HG03457 (cell line): Measurements from ENCODE around the gene RPGRIP1L.

Experiments
- ATAC-seq: cut with Tn5 transposase; IDR thresholded peaks from one replicate; pipeline ENCODE4 v1.9.1; 2021; ENCODE audit warnings: moderate number of reproducible peaks; ENCODE audit not compliant: unreplicated experiment

Gene RPGRIP1L

DNA sequence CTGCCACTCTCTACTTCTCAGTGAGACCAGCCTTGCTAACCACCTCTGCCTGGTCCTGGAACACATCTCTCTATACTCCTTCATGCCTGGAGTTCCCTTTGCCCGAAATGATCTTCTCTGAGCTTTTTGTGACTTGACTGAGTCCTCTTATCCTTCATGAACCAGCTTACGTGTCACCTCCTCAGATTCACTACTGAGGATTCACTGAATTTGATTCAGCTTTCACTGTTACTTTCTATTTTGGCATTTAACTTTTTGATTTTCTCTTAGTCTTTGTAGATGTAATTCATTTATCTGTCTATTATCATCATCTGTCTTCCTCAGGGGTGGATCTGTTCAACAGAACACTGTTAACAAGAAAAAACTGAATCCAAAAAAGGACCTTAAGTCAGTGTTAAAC, 95.6 kb downstream of the RPGRIP1L start:
- no peak for ATAC-seq

DNA sequence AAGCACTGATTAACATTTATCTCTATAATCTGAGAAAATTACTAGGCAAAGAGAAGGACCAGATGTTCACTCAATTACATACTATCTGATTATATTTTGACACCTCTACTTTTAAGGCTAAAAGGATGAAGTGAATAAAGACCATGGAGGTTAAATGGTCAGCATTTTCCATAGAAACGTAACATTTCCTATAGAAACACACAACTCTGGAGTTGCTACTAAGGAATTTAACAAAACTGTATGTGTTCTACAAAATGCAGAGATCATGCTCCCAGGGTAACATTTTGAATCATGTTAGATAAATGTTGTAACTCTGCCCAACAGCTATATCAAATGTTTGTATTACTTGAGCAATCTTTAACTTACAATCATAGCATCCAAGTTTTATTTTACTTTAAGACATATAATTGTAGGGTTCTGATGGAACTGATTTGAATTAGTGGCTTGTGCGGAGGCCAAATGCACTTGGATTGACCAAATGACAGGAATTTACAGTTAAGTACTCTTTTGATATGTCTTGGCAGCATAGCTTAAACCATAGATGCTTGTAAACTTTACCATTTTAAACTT, 97.7 kb downstream of the RPGRIP1L start:
- ATAC-seq = no peak

DNA sequence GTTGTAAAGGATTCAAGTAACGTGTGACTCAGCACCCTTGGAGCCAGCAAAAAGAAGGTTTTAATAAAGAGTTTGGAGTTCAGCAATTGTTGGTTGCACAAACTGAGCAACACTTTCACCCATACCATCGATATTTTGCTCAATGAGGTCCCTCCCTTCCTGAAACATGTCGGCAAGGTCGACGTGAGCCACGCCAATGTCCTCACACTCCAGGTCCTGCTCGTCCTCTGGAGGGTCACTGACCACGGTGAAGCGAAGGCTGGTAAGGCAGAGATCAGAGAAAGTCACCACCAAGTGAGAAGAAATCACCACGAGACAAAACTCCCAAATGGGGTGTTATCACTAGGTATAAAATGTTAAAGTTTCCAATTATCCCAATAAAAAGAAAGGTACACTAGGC, 98.3 kb downstream of the RPGRIP1L start:
- no peak for ATAC-seq

DNA sequence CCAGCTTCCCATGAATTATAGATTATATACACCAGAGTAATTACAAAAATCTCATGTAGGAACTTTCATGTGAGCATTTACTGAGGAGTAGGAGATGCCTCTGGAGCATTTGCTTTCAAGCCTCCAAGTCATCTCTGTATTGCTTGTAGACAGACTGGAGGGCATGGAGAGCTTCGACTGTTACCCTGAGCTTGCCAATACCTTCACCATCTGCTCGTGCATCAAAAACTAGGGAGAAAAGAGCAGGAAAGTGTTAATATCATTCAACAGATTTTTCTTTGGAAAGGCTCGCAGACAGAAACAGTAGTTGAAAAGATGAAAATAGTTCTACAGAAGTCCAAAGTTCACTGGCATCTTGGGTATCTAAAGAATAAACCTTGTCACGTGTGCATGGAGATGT, 101.7 kb downstream of the RPGRIP1L start:
- ATAC-seq = no peak

DNA sequence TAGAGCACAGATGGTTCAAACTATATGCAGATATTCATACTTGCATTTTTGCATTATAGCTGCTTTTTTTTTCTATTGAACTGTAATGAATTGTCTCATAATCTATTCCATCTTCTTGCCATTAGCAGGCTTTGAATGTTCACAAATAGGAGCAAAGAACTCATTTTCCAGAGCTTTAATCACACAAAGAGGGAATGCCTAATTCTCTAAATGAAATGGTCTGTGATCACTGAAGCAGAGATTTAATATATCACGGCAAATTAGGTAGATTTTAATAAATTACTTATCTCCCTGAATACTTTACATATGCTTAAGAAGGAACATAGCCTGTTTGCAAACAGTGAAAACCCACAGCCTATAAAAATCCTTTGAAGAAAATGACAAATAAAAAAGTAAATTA, 103.0 kb downstream of the RPGRIP1L start:
- no peak for ATAC-seq

DNA sequence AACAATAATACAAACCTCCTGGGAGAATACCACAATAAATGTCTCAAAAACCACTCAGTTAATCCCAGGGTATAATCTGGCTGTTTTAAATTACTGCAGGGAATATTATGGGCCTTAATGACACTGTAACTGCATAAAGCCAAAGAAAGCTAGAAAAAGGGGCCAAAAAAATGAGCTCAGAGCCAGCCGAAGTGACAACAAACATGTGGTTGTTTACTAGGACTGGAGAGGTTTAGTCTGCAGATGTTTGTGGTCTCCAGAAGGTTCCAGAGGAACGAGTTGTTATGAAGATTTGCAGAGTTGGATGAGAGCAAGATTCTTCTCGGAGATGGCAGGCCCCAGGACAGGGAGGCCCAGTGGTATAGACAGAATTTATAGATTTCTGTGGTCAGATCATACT, 103.5 kb downstream of the RPGRIP1L start:
- ATAC-seq = no peak

DNA sequence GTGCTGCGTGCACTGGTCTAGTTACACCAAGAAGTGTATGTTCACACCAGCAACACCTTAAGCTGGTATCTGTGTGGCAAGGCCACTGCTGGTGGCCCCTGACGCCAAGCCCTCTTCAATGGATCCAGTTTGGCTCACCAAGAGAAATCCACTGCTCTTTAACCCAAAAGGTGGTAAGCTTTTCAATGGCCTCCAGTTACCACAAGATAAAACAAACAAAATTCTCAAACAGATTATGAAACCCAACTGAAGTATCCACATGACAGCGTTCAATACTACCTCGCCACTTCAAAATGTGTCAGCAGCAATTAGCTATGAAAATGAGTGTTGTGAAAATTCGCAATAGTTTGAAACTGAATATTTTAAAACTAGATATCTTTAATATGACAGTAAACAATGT, 104.1 kb downstream of the RPGRIP1L start:
- ATAC-seq = no peak

DNA sequence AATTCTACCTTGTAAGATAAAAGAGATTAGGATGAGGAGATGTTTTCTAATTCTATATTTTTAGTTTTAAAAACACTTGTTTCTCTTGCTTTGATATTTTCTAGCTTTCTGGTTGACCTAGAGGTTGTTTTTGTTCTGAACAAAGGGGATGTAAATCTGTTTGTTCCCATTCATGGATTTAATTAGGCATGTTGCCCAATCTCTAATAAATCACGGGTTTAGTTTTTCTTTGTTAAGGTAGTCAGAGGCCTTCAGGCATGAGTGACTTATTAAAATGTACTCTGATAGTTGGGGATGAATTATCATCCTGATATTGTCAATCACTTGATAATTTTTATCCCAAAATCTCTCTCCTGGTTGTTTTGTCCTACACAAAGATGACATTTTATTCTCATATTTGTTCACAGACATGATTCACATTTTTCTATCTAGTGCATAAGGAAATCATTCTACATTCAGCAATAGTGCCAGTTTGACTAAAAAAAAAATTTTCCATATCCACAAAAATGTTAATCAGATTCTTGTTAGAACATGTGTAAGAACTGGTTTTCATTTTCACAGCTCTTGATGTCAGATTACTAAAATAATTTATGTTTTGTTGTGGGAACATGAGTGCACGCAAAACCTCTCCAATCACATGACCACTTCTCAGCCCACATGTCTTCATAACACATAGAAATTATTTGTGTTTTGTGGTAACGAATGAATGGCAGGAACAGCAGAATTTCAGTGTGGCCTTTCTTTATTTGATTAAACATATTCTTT, 105.0 kb downstream of the RPGRIP1L start:
- no peak for ATAC-seq

DNA sequence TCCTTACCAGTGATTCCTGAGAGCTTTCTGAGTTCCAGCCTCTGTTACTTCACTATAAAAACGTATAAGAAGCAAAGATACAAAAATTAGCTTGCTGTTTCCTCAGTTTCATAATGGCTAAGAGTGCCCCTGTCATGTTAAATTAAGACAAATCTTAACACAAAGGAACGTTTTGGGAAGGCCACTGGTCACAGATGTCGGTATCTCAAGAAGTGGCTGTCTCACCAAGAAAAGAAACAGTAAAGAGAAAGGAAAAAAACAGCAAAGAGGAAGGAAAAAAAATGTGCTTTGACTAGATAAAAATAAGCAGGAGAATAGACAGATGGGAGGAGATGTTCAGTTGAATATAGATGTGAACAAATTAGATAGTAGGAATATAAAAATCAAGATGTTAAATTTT, 105.9 kb downstream of the RPGRIP1L start:
- no peak for ATAC-seq

DNA sequence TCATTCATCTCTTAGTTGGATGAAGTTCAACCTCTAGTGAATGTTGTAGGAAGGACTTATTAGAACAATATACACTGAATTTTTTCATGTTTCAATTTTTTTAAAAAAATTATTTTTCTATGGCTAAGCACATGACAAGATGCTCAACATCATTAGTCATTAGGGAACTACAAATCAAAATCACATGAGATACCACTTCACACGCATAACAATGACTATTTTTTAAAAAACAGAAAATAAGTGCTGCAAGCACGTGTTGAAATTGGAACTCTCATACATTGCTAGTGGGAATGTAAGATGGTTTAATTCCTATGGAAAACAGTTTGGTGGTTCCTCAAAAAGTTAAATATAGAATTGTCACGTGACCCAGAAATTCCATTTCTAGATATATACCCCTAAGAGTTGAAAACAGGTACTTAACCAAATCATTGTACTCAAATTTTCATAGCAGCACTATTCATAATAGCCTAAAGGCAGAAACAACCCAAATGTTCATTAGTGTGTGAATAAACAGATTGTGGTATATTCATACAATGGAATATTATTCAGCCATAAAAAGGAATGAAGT, 115.5 kb downstream of the RPGRIP1L start:
- ATAC-seq = no peak

DNA sequence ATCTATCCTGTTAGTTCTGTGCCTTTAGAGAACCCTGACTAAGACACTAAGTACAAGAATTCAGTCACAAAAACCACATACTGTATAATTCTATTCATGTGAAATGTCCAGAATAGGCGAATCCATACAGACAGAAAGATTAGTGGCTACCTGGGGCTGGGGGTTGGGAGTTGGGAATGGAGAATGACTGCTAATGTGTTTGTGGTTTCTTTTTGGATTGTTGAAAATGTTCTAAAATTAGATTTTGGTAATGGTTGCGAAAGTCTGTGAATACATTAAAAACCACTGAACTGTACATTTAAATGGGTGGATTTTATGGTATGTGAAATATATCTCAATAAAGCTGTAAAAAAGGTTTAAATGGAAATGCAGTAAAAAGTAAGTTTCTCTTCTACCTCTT, 120.3 kb downstream of the RPGRIP1L start:
- no peak for ATAC-seq

DNA sequence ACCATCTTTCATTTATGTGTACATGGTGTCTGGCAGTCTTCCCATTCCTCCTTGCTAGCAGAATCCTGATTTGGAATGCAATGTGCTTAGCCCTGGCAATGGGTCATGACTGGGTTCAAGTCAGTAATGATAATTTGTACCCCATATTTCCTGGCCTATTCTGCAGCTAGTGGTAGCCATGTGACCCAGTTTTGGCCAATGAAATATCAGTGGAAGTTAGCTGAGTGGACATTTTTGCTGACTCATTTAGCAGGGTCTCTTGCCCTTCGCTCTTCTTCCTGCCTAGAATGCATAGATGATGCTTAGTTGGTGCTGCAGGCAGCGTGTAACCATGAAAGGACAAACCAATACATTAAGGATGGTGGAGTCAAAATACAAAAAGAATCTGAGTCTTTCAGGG, 121.9 kb downstream of the RPGRIP1L start:
- ATAC-seq = no peak

DNA sequence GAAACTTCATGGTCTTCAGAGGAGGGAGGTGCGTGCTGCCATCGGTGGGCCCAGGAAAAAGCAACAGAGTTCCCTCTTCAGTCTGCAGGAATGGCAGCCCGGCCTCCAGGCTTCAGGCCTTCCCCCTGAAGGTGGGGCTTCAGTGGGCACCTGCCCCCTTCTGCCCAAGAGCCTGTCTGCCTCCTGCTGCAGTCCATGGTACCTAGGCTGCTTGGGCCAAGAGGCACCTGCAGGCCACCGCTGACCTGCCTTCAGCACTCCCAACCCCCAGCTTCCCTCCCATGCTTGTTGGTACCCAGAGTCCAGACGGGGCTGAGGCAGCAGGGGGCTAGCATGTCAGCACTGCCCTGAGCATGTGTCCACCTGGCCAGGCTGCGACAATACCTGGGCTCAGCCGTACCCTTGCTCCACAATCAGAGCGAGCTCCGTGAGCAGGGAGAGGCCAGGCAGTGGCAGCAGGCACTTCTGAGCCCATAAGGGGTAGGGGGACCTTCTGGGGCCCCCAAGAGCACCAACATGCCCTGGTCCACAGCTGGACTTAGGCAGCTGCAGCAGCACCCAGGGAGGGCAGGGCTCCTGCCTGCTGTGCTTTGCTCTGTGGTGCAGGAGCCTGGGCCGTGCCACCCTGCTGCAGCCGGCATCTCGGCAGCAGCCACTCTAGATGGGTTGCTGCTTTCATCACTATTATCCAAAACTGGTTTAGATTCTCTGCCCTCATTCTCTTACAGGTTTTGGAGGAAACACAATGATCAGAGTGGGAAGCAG, 123.4 kb downstream of the RPGRIP1L start:
- no peak for ATAC-seq

DNA sequence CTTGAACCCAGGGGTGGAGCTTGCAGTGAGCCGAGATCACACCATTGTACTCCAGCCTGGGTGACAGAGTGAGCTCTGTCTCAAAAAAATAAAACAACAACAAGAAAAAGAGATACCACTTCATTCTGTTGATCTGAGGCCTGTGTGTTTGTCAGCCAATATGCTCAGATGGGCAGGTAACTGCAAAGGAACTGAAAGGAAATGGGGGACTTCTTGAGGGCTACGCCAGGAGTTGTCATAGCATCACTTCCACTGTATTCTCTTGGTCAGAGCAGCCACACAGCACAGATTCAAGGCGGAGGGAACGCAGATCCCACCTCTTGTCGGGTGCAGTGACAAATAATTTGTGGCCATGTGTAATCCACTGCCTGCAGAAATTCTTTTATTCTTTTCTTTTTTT, 126.8 kb downstream of the RPGRIP1L start:
- no peak for ATAC-seq

DNA sequence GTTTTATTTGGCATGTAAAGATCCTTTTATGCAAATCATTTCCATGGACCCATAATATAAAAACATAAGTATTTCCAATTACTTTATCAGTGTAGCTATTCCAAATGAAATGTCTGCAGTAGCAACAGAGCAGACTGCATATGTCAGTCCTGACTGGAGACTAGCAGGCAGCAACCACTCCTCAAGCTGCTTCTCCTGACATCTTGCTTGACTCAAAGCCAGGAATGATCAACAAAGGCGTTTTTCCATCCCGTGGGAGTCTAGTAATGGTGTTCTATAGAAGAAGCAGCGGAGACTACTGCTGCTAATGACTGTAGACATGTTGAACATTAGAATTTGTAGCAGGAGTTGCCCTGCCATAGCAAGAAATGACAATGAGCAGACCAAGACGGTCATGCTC, 127.4 kb downstream of the RPGRIP1L start:
- ATAC-seq = no peak

DNA sequence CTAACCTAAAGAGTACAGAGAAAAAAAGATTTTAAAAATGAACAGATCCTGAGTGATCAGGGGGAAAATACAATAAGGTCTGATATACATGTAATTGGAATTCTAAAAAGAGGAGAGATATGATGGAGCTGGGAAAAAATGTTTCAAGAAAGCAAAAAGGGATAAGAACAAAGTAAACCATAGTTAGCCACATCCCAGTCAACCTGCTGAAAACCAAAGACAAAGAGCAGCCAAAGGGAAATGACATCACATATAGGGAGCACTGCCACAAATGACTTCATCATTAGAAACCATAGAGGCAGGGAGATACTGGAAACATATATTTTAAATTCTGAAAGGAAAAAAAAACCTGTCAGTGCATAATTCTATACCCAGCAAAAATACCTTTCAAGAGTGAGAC, 131.9 kb downstream of the RPGRIP1L start:
- no peak for ATAC-seq

DNA sequence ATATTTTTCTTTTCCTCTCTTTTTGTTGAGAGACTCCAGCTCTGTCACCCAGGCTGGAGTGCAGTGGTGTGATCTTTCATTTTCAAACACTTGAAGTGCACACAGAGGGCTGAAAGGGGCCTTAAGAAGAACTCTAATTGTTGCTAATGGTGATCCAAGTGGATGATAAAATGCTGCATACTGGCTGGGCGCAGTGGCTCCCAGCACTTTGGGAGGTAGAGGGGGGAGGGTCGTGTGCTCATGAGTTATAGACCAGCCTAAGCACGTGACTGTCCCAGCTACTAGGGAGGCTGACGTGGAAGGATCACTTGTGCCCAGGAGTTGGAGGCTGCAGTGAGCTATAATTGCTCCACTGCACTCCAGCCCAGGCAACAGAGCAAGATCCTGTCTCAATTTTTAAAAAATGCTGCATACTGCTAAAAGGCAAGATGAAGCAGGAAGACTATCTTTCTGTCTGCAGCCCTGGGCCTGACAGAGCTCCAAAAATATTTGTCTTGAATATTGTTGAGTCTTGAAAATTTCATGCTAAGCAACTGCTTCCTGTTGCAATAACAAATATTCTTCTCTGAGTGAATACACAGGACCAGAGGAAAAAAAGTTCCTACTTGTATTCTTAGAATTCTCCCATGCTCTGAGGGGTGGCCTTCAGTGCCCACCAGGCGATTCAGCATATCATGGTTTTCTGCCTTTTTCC, 137.0 kb downstream of the RPGRIP1L start:
- ATAC-seq = no peak

DNA sequence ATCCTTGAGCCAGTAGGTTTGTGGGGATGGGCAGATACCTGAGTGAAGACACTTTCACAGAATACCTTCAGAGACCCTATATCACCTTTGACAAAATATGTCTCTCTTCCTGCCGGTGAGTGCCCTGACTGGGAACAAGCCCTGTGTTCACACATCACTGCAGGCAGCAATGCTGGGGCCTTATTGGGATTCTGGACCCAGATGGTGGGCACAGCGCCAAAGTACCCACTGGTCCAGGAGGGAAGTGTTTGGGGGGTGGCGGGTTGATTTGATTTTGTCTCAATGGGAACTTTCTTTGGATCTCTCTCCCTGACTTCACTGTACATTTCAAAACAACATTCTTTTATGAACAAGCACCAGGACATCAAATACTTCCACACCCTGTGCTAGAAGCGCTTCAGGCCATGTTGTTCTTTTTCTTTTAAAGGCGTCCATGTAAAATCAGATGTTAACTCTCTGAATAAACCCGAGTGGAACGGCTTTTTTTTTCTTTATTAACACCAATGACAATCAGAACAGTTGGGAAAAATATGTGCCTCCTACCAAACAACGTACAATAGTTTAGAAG, 138.3 kb downstream of the RPGRIP1L start:
- ATAC-seq = no peak

DNA sequence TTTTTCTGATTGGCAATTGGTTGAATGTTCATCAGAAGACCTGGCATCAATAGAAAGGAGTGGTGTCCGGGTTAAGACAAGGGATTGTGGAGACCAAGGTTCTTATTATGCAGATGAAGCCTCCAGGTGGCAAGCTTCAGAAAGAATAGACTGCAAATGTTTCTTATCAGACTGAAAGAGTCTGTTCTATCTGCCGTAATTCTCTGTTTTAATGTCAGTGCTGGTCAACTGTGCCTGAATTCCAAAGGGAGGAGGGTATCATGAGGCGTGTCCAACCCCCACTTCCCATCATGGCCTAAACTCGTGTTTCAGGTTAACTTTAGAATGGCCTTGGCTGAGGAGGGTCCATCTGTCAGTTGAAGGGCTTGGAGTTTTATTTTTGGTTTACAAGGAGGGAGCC, 140.2 kb downstream of the RPGRIP1L start:
- no peak for ATAC-seq

DNA sequence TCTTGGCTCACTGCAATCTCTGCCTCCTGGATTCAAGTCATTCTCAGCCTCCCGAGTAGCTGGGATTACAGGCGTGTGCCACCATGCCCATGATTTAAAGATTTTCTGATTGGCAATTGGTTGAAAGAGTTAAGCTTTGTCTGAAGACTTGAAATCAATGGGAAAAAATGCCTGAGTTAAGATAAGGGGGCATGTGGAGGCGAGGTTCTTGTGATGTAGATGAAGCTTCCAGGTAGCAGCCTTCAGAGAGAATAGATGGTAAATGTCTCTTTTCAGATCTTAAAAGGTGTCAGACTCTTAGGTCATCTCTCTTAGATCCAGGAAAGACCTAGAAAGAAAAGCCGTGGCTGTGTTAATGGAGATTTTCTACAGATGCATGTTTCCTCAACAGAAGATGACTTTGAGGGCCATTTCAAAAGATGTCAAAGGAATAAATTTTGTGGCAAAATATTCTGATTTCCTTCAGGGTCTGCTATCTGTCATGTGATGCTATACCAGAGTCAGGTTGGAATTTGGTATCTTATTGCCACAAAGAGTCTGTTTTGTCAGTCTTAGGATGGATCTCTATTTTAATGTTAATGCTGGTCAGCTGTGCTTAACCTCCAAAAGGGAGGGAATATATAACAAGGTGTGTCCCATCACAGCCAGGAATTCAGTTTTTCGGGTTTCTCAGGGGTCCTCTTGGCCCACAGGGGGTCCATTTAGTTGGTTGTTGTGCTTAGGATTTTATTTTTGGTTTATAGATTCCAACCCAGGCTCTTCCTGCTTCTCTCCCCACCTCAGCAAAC, 142.4 kb downstream of the RPGRIP1L start:
- no peak for ATAC-seq
